ENCODE results near the gene TMEM253.

- TF ChIP-seq CTCF (IDR thresholded peaks at IDR 0.05) (no peak), POLR2A (IDR thresholded peaks at IDR 0.05) (no peak)
These were observed 47.4 kb upstream of the TMEM253 start for GRCh38 chr14:21053184-21054122.

Data from Peyer's patch (tissue), 4 donors.